Mesothelial cell of epicardium (in vitro differentiated cells): ENCODE data around the gene UBE2G1. TPM values are rescaled to one million over a fixed set of nuclear protein-coding genes. Genes with fewer than 3 reads are reported as not detected.
"Not testable (repeated sequence)": the region's sequence is repeated elsewhere in the genome, so short reads cannot be mapped to it uniquely, and the experiment has no call there.

Experiments used
- DNase-seq, 2 experiments: peaks; one replicate each; pipeline ENCODE4 v3.0.0; 2021; ENCODE audit warnings: low spot score in 2 of 2; ENCODE audit not compliant: unreplicated experiment in 2 of 2
- H3K27ac Mint-ChIP-seq: 2 replicates; pipeline ENCODE4 v1.8.0; 2021; ENCODE audit warnings: mixed read lengths
- H3K27me3 Mint-ChIP-seq: 2 replicates; pipeline ENCODE4 v1.8.0; 2021; ENCODE audit warnings: low read depth, mixed read lengths
- H3K36me3 Mint-ChIP-seq: 2 replicates; pipeline ENCODE4 v1.8.0; 2021; ENCODE audit warnings: mixed read lengths
- H3K4me1 Mint-ChIP-seq: 2 replicates; pipeline ENCODE4 v1.8.0; 2021; ENCODE audit warnings: mixed read lengths
- H3K4me3 Mint-ChIP-seq: 2 replicates; pipeline ENCODE4 v1.8.0; 2021; ENCODE audit warnings: mild to moderate bottlenecking, moderate library complexity, mixed read lengths
- H3K9me3 Mint-ChIP-seq: 2 replicates; pipeline ENCODE4 v1.8.0; 2021; ENCODE audit warnings: mixed read lengths
- CTCF ChIP-seq: fragments of 200-600 bp; sonication (generic); IDR thresholded peaks from one replicate; pipeline ENCODE4 v1.5.0; 2021; ENCODE audit warnings: antibody characterized with exemption; ENCODE audit not compliant: unreplicated experiment
- total RNA-seq: library from RNA; stranded (reverse); gene quantifications from 3 replicates; pipeline ENCODE4 v1.2.1, GENCODE V29; 2021

UBE2G1 gene
- total RNA-seq, 1 donor from 2014 or later = 86.9 TPM

DNA sequence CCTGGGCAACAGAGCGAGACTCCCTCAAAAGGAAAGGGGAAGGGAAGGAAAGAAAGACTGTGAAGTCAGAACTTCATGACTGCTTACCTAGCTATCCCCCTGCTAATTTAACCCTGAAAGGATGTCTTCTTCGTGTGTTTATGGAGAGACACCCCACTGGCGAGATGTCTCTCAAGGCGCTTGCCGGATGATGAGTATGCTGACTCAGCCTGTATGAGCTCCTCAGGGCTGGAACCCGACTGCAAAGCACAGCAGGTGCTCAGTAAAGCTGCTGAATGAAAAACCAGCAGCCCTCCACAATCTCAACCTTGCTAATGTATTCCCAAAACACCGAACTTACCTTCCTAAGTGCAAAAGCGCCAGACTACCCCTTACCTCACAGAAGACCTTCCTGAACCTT is 105.0 kb downstream of the UBE2G1 start:
- Mint-ChIP-seq H3K36me3 (peaks cover 28% of the 10 kb centered on the region), H3K4me1 (peaks cover 25% of the 10 kb centered on the region), H3K27me3 (no peaks in the 10 kb centered on the region), H3K9me3 (peaks cover 7% of the 10 kb centered on the region), H3K4me3 (peak overlapping the region; percentile 44), H3K27ac (peak overlapping the region; percentile 54)
- no peak for TF ChIP-seq CTCF
- no peak for DNase-seq

GRCh38 chr17:4258867-4259266 is 107.6 kb downstream of the UBE2G1 start:
- TF ChIP-seq CTCF = no peak
- H3K27me3 Mint-ChIP-seq = no peaks in the 10 kb centered on the region
- peaks cover 13% of the 10 kb centered on the region for H3K4me1 Mint-ChIP-seq
- peaks cover 36% of the 10 kb centered on the region for H3K36me3 Mint-ChIP-seq
- H3K4me3 Mint-ChIP-seq = no peak overlapping the region
- DNase-seq = no peak
- no peak overlapping the region for H3K27ac Mint-ChIP-seq
- peaks cover 12% of the 10 kb centered on the region for H3K9me3 Mint-ChIP-seq

GRCh38 chr17:4256952-4257351 is 109.5 kb downstream of the UBE2G1 start:
- TF ChIP-seq CTCF = no peak
- peaks cover 2% of the 10 kb centered on the region for H3K4me1 Mint-ChIP-seq
- no peak for DNase-seq
- H3K36me3 Mint-ChIP-seq = peaks cover 36% of the 10 kb centered on the region
- peaks cover 12% of the 10 kb centered on the region for H3K9me3 Mint-ChIP-seq
- H3K27me3 Mint-ChIP-seq = no peaks in the 10 kb centered on the region
- no peak overlapping the region for H3K4me3 Mint-ChIP-seq
- H3K27ac Mint-ChIP-seq = no peak overlapping the region

GRCh38 chr17:4255271-4255670 is 111.2 kb downstream of the UBE2G1 start:
- H3K36me3 Mint-ChIP-seq = peaks cover 29% of the 10 kb centered on the region
- H3K4me3 Mint-ChIP-seq, H3K4me1 Mint-ChIP-seq, H3K27me3 Mint-ChIP-seq, H3K27ac Mint-ChIP-seq, DNase-seq: not testable (repeated sequence)
- H3K9me3 Mint-ChIP-seq = peaks cover 12% of the 10 kb centered on the region

GRCh38 chr17:4250887-4251286 is 115.6 kb downstream of the UBE2G1 start:
- peaks cover 6% of the 10 kb centered on the region for H3K36me3 Mint-ChIP-seq
- no peaks in the 10 kb centered on the region for H3K27me3 Mint-ChIP-seq
- no peak for TF ChIP-seq CTCF
- H3K4me1 Mint-ChIP-seq = peaks cover 32% of the 10 kb centered on the region
- peaks cover 5% of the 10 kb centered on the region for H3K9me3 Mint-ChIP-seq
- no peak for DNase-seq
- H3K4me3 Mint-ChIP-seq = no peak overlapping the region
- no peak overlapping the region for H3K27ac Mint-ChIP-seq

- Mint-ChIP-seq H3K9me3 (no peaks in the 10 kb centered on the region), H3K27ac (peak overlapping the region; percentile 60), H3K27me3 (no peaks in the 10 kb centered on the region), H3K4me3 (no peak overlapping the region), H3K4me1 (peaks cover 31% of the 10 kb centered on the region), H3K36me3 (no peaks in the 10 kb centered on the region)
- TF ChIP-seq CTCF = peak; percentile 60
- no peak for DNase-seq
Measured at GRCh38 chr17:4249452-4250029, 116.9 kb downstream of the UBE2G1 start.
